HCT116 (cell line): ENCODE data around the gene FTSJ3. TPM values are rescaled to one million over a fixed set of nuclear protein-coding genes. Genes with fewer than 3 reads are reported as not detected.

Experiments
- ATAC-seq: fragments of 200-7000 bp; cut with Tn5 transposase; 2 replicates; pipeline ENCODE4 v1.9.1; 2020; ENCODE audit warnings: mild to moderate bottlenecking, moderate library complexity
- BruUV-seq: library from RNA; stranded (reverse); fragments of 400-500 nt; replicated peaks from 2 replicates; lab custom pipeline; 2021; lab: Mats Ljungman, UMichigan
- CTCF ChIA-PET: fragments of 300-600 bp; sonication (Branson Sonifier 250); formaldehyde crosslinking; loops from one replicate; lab custom pipeline; 2021; ENCODE audit warnings: antibody characterized with exemption; lab: Charles Lee
- POLR2A ChIA-PET: fragments of 300-600, 350-600 bp; sonication (Branson Sonifier 250); formaldehyde crosslinking; loops from one replicate; lab custom pipeline; 2021; ENCODE audit warnings: antibody characterized with exemption; lab: Charles Lee
- RAD21 ChIA-PET, 2 experiments: fragments of 300-600 bp; sonication (Branson Sonifier 250); formaldehyde crosslinking; loops; one replicate each; lab custom pipeline; 2023; ENCODE audit warnings: low total read pairs in 2 of 2; ENCODE audit not compliant: uncharacterized antibody in 2 of 2, unreplicated experiment in 2 of 2, low non-redundant PET in 1 of 2; lab: Charles Lee
- DNase-seq: peaks from one replicate; pipeline ENCODE4 v3.0.0-alpha.2; 2010; ENCODE audit warnings: low read depth, low spot score
- H2AFZ ChIP-seq: fragments of 200-600 bp; shearing (Covaris generic), sonication (generic); 2 replicates; pipeline ENCODE4 v1.6.1; 2017; ENCODE audit warnings: low read depth, mixed run types, mixed read lengths, antibody characterized with exemption, low read length; ENCODE audit not compliant: poor library complexity, severe bottlenecking
- H3K27ac ChIP-seq: 2 replicates; pipeline ENCODE4 v1.5.1; 2012; ENCODE audit warnings: low read depth, low read length
- H3K27me3 ChIP-seq: fragments of 200-600 bp; sonication (generic); 2 replicates; pipeline ENCODE4 v1.6.1; 2016; ENCODE audit warnings: mixed run types, low read length, mixed read lengths; ENCODE audit not compliant: insufficient read depth
- H3K36me3 ChIP-seq, 2 experiments: fragments of 200-500 bp in 1 of 2; fragments of 200-600 bp in 1 of 2; sonication (Bioruptor generic) in 1 of 2; sonication (generic) in 1 of 2; 2 replicates each; pipeline versions ENCODE4 v1.5.1 to v1.6.1; 2014 to 2016; ENCODE audit warnings: low read length in 2 of 2, inconsistent platforms in 1 of 2, mixed read lengths in 1 of 2, mixed run types in 1 of 2; ENCODE audit not compliant: insufficient read depth in 2 of 2, control insufficient read depth in 1 of 2
- H3K4me1 ChIP-seq, 2 experiments: fragments of 200-600 bp in 1 of 2; sonication (generic) in 1 of 2; 2 replicates each; pipeline versions ENCODE4 v1.5.1 to v1.6.1; 2012 to 2017; ENCODE audit warnings: low read length in 2 of 2, inconsistent platforms in 1 of 2, mild to moderate bottlenecking in 1 of 2, mixed read lengths in 1 of 2, mixed run types in 1 of 2, moderate library complexity in 1 of 2; ENCODE audit not compliant: insufficient read depth in 2 of 2, control insufficient read depth in 1 of 2
- H3K4me2 ChIP-seq: fragments of 200-600 bp; sonication (generic); 2 replicates; pipeline ENCODE4 v1.6.1; 2017; ENCODE audit warnings: mixed run types, low read length, mixed read lengths
- H3K4me3 ChIP-seq, 2 experiments: fragments of 200-600 bp in 1 of 2; sonication (generic) in 1 of 2; replicated peaks in 1 of 2; 2 replicates each; pipeline ENCODE4 v1.5.1; 2011 to 2016; ENCODE audit warnings: low read length in 2 of 2, control low read depth in 1 of 2, low read depth in 1 of 2, mild to moderate bottlenecking in 1 of 2, mixed read lengths in 1 of 2, mixed run types in 1 of 2
- H3K79me2 ChIP-seq: fragments of 200-600 bp; sonication (generic); 2 replicates; pipeline ENCODE4 v1.6.1; 2017; ENCODE audit warnings: mild to moderate bottlenecking, mixed run types, low read length, moderate library complexity, mixed read lengths; ENCODE audit not compliant: insufficient read depth
- H3K9ac ChIP-seq: fragments of 200-600 bp; sonication (generic); 2 replicates; pipeline ENCODE4 v1.6.1; 2016; ENCODE audit warnings: low read length, mixed read lengths
- H3K9me2 ChIP-seq: fragments of 200-600 bp; sonication (generic), shearing (Covaris generic); 2 replicates; pipeline ENCODE4 v1.6.1; 2017; ENCODE audit warnings: mixed run types, mild to moderate bottlenecking, moderate library complexity; ENCODE audit not compliant: insufficient read depth
- H3K9me3 ChIP-seq, 2 experiments: fragments of 200-500 bp in 1 of 2; fragments of 200-600 bp in 1 of 2; sonication (Bioruptor generic) in 1 of 2; sonication (generic) in 1 of 2; 2 replicates each; pipeline ENCODE4 v1.6.1; 2014 to 2017; ENCODE audit warnings: low read length in 2 of 2, mixed read lengths in 2 of 2, inconsistent platforms in 1 of 2, low read depth in 1 of 2, mild to moderate bottlenecking in 1 of 2, mixed run types in 1 of 2, moderate library complexity in 1 of 2; ENCODE audit not compliant: control insufficient read depth in 1 of 2, insufficient read depth in 1 of 2
- H4K20me1 ChIP-seq: fragments of 200-600 bp; sonication (generic), shearing (Covaris generic); 2 replicates; pipeline ENCODE4 v1.6.1; 2017; ENCODE audit warnings: mixed run types, mild to moderate bottlenecking, moderate library complexity; ENCODE audit not compliant: insufficient read depth
- EGR1 ChIP-seq: IDR thresholded peaks from 2 replicates; pipeline ENCODE4 v1.6.1; 2012; ENCODE audit warnings: low read depth
- FOSL1 ChIP-seq: IDR thresholded peaks from 2 replicates; pipeline ENCODE4 v1.6.1; 2012; ENCODE audit warnings: low read depth
- REST ChIP-seq: IDR thresholded peaks from 2 replicates; pipeline ENCODE4 v1.6.1; 2012; ENCODE audit warnings: low read depth
- YY1 ChIP-seq: IDR thresholded peaks from 2 replicates; pipeline ENCODE4 v1.6.1; 2011; ENCODE audit warnings: low read length, low read depth, moderate library complexity, mild to moderate bottlenecking; ENCODE audit not compliant: insufficient replicate concordance; ENCODE audit errors: extremely low read depth
- ZFX ChIP-seq: fragments of 450-650 bp; IDR thresholded peaks from 2 replicates; pipeline ENCODE4 v1.6.1; 2017
- intact Hi-C: fragments of 100-400 bp; cut with micrococcal nuclease; formaldehyde crosslinking; loops from 2 replicates; pipeline ENCODE4 v1.10.0; 2022
- total RNA-seq: library from RNA; stranded (reverse); gene quantifications from one replicate; pipeline ENCODE4 v1.2.1, GENCODE V29; 2021; ENCODE audit not compliant: unreplicated experiment
- TF ChIP-seq, protein P1 (sequence below), 3 experiments: fragments of 200-600 bp in 1 of 3; sonication (generic) in 1 of 3; IDR thresholded peaks in 2 of 3; conservative IDR thresholded peaks in 1 of 3; 2 replicates each; pipeline ENCODE4 v1.5.1; 2012 to 2017; ENCODE audit warnings: low read depth in 2 of 3, low read length in 2 of 3, antibody characterized with exemption in 1 of 3, borderline replicate concordance in 1 of 3, control low read depth in 1 of 3, mild to moderate bottlenecking in 1 of 3, mixed read lengths in 1 of 3, mixed run types in 1 of 3, moderate library complexity in 1 of 3; ENCODE audit not compliant: insufficient read depth in 1 of 3

Gene FTSJ3
- total RNA-seq, 1 experiment from 2014 or later: 70.9 TPM

- Histone ChIP-seq H3K4me1 (peaks cover 40 to 46% of the 10 kb centered on the region in 2 experiments), H3K9me2 (no peaks in the 10 kb centered on the region), H3K4me3 (peak overlapping the region; percentile 92 to 95), H3K4me2 (peak overlapping the region; percentile 89), H3K9ac (peak overlapping the region; percentile 98), H4K20me1 (no peaks in the 10 kb centered on the region), H3K9me3 (no peaks in the 10 kb centered on the region), H3K27me3 (no peaks in the 10 kb centered on the region), H3K36me3 (peaks cover under 1 to 4% of the 10 kb centered on the region in 2 experiments; a peak in 2 of 4 replicates), H3K27ac (peak overlapping the region; percentile 96), H2AFZ (no peak overlapping the region), H3K79me2 (peaks cover 52% of the 10 kb centered on the region)
- BruUV-seq: no TSS peak
- DNase-seq: no peak
- intact Hi-C loops: loop anchor here (2.0 to 5.0 kb wide), 2 partner anchors 69 to 220 kb away; partner anchors contain the start of genes CCDC47 and MAP3K3
- ChIA-PET POLR2A (no interaction called here), RAD21 (no interaction called here), CTCF (interaction anchor here (1.9 kb wide), 1 partner anchor 24 kb away, joined by 6 read pairs; no protein-coding TSS in a partner anchor)
- TF ChIP-seq ZFX (peak; percentile 97), REST (no peak)
- ATAC-seq: peak; percentile 15
Observed at GRCh38 chr17:63842173-63842539, 14.7 kb upstream of the FTSJ3 start.

DNA sequence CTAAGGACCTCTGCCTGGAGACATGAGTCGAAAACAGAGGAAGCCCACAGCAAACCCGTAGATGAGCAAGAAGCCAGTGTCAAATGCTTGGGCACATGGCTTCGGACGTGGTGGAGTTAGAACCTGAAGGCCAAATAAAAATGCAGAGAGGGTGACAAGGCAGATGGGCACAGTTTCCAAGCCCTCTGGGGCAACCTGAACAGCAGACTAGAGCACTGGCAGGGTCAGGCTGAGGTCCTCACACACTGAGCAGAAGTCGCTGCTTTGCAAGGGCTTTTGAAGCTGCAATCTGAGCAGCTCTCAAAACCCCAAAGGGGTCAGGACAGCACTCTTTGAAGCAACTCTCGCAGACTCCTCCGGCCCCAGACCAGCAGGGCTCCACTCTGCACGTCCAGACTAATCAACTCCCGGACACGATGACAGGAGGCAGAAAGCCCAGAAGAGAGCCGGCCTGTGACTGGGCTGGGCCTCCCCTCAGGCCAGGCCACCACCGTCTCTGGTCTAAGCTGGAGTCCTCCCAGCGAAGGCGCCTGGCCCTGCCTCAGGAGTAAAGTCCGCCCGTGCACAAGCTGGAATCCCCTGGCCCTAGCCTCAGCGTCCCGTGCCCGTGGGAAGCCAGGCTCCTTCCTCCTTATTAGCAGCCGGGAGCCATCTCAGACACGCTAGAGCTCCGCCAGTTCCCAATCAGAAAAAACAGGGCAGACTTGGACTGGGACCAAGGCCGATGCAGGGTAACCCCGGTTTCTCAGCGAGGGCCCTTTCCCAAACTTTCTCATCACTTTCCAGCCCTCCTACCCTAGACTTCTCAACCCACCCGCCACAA lies 14.1 kb upstream of the FTSJ3 start:
- DNase-seq: no peak
- CTCF ChIA-PET: interaction anchor here (1.9 kb wide), 1 partner anchor 25 kb away, joined by 6 read pairs; no protein-coding TSS in a partner anchor
- Histone ChIP-seq H2AFZ (no peak overlapping the region), H3K9ac (peak overlapping the region; percentile 98), H3K4me2 (peak overlapping the region; percentile 89), H3K4me1 (peaks cover 40 to 46% of the 10 kb centered on the region in 2 experiments), H3K9me3 (no peaks in the 10 kb centered on the region), H3K27ac (peak overlapping the region; percentile 96), H3K79me2 (peaks cover 58% of the 10 kb centered on the region), H3K9me2 (no peaks in the 10 kb centered on the region), H4K20me1 (no peaks in the 10 kb centered on the region), H3K36me3 (peaks cover 7 to 10% of the 10 kb centered on the region in 2 experiments; a peak in 3 of 4 replicates), H3K4me3 (peak overlapping the region; percentile 92 to 95), H3K27me3 (no peaks in the 10 kb centered on the region)
- RAD21 ChIA-PET: no interaction called here
- intact Hi-C loops: loop anchor here (2.0 to 5.0 kb wide), 2 partner anchors 69 to 219 kb away; partner anchors contain the start of genes CCDC47 and MAP3K3
- POLR2A ChIA-PET: no interaction called here
- TSS peak; percentile 59 for BruUV-seq
- ATAC-seq: no peak; the same call in 1 of the 2 replicates
- TF ChIP-seq, protein P1, sequence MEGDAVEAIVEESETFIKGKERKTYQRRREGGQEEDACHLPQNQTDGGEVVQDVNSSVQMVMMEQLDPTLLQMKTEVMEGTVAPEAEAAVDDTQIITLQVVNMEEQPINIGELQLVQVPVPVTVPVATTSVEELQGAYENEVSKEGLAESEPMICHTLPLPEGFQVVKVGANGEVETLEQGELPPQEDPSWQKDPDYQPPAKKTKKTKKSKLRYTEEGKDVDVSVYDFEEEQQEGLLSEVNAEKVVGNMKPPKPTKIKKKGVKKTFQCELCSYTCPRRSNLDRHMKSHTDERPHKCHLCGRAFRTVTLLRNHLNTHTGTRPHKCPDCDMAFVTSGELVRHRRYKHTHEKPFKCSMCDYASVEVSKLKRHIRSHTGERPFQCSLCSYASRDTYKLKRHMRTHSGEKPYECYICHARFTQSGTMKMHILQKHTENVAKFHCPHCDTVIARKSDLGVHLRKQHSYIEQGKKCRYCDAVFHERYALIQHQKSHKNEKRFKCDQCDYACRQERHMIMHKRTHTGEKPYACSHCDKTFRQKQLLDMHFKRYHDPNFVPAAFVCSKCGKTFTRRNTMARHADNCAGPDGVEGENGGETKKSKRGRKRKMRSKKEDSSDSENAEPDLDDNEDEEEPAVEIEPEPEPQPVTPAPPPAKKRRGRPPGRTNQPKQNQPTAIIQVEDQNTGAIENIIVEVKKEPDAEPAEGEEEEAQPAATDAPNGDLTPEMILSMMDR (IDR thresholded peaks at IDR 0.05 in 2 of 3, conservative IDR thresholded peaks at IDR 0.05 in 1 of 3; ENCODE audit: borderline replicate concordance in 1 of 3, insufficient read depth in 1 of 3, low read depth in 2 of 3, low read length in 2 of 3): no peak
- no peak for TF ChIP-seq FOSL1
- no peak for TF ChIP-seq EGR1
- no peak for TF ChIP-seq YY1
